Inflammatory macrophage (primary cell): ENCODE data around the gene CFAP57.

ENCODE experiments used
- DNase-seq, 2 donors: peaks; one replicate each; pipeline ENCODE4 v3.0.0-alpha.2; 2020 to 2022

Gene CFAP57

GRCh38 chr1:43256675-43257570 is 84.8 kb downstream of the CFAP57 start:
- DNase-seq = no peak

DNA sequence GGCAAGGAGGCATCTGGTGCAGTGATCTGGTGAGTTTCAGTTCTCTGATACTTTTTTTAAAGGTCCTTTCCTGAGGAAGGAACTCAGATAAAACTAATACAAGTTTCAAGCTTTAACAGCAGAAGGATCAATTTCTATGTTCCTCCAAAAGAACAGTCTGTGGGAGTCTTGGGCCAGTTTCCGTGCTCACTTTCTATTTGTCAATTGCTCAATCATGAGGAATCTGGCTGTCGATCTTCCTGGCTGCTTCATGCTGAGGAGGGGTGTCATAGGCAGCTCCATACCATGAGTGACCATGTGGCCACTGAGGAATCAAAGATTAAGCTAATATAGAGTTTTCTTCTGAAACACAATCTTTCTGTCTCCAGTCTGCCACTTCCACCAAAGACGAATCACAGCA is 86.2 kb downstream of the CFAP57 start:
- no peak for DNase-seq

DNA sequence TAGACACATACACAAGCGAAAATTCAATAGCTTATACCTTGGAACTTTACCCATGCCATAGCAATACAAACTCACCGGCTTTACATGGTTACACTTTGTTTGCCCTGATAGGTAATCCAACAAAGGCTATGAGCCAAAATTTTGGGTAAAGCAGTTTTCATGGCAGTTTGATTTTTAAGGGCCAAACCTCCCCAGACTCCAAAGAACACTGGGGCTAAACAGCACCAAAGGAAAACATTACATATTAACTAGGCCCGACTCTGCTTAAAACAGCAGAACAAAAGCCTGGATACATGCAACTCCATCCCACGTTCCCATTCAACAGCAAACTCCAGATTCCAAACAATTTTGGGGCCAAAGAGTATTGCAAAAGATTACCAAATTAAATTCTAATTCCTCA is 93.3 kb downstream of the CFAP57 start:
- DNase-seq = no peak

DNA sequence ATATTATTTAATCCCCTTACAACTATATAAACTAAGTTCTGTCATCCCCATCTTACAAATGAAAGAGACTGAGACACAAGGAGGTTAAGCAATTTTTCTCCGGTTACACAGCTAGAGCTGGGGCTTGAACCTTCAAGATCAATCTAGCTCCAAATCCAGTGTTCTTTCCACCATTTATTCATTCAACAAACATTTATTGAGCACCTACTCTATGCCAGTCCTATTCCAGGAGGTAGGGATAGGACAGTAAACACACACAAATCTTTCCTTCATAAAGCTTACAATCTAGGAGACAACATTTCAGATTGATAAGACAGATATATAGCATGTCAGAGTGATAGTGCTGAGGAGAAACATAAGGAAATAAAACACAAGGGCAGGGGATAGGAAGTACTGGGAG is 94.8 kb downstream of the CFAP57 start:
- no peak for DNase-seq

- no peak for DNase-seq
Measured at GRCh38 chr1:43267291-43267805, 95.2 kb downstream of the CFAP57 start.

GRCh38 chr1:43267818-43268425 is 95.8 kb downstream of the CFAP57 start:
- DNase-seq = no peak

- no peak for DNase-seq
Measured at GRCh38 chr1:43269627-43270375, 97.7 kb downstream of the CFAP57 start, which contains the start of gene TMEM125. TMEM125 (plus strand) TSS chr1:43269983; CDS start chr1:43272723, 2,740 bp downstream.

DNA sequence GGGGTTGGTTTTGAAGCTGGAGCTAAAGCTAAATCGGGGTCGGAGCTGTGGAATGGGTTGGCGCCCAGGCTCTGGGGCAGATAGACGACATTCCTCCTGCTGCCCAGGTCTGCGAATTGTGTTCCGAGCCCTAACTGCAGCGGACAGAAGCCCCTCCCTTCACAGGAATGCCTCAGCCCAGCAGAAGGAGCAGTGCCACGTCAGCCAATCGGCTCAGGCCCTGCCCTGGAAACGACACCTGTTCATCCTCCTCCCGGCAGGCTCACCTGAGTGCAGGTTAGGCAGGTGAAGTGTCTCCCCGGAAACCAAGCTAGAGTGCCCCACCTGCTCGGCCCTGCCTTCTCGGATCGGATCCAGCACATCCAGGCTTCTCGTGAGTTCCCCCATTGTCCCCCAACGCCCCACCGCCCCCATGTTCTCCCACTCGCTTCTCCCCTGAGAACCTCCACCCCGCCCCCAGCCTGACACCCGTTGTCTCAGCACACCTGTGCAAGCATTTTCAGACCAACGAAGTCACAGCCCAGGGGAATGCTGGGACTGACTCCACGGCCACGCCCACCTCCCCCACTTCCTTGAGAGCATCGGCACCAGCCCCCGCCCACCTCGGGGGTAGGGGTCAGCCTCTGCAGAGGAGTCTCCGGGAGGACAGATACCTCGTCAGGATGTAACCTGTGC is 98.4 kb downstream of the CFAP57 start:
- DNase-seq = no peak

- no peak for DNase-seq
Measured at GRCh38 chr1:43271186-43272118, 99.3 kb downstream of the CFAP57 start.

DNA sequence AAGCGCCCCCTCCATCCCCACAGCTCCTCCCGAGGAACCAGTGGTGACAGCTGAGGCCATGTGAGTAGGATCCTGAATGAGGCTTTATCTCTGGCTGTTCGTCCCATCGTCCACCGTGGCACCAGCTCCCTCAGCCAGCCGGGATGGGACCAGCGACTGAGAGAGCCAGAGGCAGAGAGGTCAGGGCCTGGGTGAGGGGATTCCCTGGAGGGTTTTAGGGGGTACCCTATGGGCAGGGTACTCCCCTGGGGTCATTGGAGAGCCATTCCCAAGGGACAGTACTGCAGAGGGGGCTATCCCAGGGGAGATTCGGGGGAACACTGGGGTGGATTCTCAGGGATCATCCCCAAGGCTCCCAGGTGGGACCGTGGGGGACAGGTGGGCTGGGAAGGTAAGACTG is 100.0 kb downstream of the CFAP57 start:
- DNase-seq = no peak

DNA sequence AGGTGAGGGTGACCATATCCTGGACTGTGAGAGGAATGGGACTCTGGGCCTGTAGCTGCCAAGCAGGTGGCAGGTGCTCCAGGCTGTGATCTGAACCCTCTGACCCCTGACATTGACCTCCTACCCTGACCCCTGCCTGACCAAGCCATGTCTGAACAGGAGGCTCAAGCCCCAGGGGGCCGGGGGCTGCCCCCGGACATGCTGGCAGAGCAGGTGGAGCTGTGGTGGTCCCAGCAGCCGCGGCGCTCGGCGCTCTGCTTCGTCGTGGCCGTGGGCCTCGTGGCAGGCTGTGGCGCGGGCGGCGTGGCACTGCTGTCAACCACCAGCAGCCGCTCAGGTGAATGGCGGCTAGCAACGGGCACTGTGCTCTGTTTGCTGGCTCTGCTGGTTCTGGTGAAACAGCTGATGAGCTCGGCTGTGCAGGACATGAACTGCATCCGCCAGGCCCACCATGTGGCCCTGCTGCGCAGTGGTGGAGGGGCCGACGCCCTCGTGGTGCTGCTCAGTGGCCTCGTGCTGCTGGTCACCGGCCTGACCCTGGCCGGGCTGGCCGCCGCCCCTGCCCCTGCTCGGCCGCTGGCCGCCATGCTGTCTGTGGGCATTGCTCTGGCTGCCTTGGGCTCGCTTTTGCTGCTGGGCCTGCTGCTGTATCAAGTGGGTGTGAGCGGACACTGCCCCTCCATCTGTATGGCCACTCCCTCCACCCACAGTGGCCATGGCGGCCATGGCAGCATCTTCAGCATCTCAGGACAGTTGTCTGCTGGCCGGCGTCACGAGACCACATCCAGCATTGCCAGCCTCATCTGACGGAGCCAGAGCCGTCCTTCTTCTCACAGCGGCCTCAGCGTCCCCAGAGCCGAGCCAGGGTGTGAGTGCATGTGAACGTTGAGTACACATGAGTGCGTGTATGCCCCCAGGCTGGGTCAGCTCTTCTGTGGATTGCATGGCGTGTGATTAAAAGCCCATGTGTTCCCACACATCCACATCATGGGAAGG is 100.7 kb downstream of the CFAP57 start:
- DNase-seq = no peak

DNA sequence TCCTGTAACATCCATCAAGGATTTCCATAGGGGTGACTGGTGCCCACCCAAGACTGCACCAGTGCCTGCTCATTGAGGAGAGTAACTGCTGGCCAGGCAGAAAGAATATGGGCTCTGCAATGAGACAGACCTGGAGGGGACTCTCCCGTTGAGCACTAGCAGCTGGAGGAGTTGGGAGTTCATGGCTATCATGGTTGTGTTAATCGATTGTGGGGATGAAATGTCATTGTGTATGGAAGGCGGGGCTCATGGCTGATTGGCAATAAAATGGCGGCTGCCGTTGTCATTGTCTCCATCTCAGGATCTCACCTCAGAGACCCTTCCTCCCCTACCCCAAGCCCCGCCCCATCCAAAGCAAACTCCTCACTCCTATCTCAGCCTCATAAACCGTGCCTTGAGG is 101.6 kb downstream of the CFAP57 start:
- no peak for DNase-seq

GRCh38 chr1:43274125-43274803 is 102.1 kb downstream of the CFAP57 start:
- DNase-seq = peak; percentile 43 to 60

- DNase-seq = no peak
Measured at GRCh38 chr1:43274804-43275180, 102.7 kb downstream of the CFAP57 start.

DNA sequence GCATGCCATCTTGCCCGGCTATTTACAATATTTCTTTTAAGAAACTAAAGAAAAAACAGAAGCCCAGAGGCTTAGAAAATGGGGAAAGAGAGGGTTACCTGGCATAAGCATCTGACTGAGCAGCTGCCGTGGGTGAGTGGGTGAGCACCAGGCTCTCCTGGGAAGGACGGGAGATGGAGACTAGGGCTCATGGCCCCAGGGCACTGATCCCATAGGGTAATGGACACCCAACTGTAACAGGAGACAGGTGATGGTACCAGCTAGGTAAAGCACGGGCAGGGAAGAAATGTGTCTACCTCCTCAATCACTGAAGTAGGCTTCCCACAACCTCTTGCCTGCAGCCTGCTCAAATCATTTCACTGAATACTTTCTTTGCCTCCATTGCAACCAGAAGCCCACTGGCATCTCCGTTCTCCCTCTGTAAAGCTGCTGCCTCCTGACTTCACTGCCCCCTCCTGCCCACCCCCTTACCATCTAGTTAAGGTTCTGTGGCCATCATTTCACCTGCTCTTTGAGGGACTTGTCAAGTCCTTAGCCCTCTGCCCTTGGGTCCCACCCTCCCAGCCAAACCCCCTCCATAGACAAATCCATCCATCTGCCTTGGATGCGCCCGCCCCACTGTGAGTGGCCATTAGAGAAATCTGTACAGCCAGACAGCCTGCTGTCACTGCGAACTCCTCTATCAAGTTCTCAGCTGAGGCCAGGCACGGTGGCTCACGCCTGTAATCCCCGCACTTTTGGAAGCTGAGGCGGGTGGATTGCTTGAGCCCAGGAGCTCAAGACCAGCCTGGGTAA is 103.9 kb downstream of the CFAP57 start:
- DNase-seq = no peak

- no peak for DNase-seq
Measured at GRCh38 chr1:43276673-43277072, 104.5 kb downstream of the CFAP57 start.

GRCh38 chr1:43277116-43277876 is 105.2 kb downstream of the CFAP57 start:
- no peak for DNase-seq

DNA sequence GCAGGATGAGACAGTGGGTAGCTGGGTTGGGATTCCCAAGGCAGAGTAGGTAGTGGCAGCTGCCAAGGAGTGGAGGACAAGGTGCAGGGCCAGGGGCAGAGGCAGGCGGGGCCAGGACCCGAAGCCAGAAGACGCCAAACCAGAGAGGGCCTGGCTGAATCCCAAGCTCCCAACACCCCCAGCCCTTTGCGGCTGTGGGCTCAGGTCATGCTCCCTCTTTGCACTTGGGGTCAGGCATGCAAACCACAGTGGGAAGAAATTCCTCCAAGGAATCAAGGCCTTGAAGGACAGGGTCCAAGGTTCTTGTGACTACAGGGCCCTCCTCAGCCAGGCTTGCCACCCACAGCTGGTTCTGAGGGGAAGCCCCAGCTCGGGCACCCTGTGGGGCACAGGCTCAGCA is 107.0 kb downstream of the CFAP57 start:
- no peak for DNase-seq
